ENCODE results near the gene ACSM6.

Gene ACSM6

GRCh38 chr10:95260397-95260881, 66.4 kb downstream of the ACSM6 start:
- TF ChIP-seq POLR2AphosphoS5 (IDR thresholded peaks at IDR 0.05; ENCODE audit: low read depth, low read length): no peak
- no peak for TF ChIP-seq TAF1 (IDR thresholded peaks at IDR 0.05; ENCODE audit: borderline replicate concordance, insufficient read depth, low read length)
- TF ChIP-seq FOXP2 (optimal IDR thresholded peaks at IDR 0.05; ENCODE audit: borderline replicate concordance, extremely low read depth, extremely low read length, insufficient read depth): no peak
- no peak for TF ChIP-seq REST (IDR thresholded peaks at IDR 0.05; ENCODE audit: insufficient read depth in 1 of 2, low read depth in 2 of 2, low read length in 2 of 2)
- no peak for TF ChIP-seq SIN3A (IDR thresholded peaks at IDR 0.05; ENCODE audit: borderline replicate concordance, insufficient read depth, low read length)

GRCh38 chr10:95260909-95261552, 67.0 kb downstream of the ACSM6 start:
- TF ChIP-seq SIN3A (IDR thresholded peaks at IDR 0.05; ENCODE audit: borderline replicate concordance, insufficient read depth, low read length): no peak
- TF ChIP-seq REST (IDR thresholded peaks at IDR 0.05; ENCODE audit: insufficient read depth in 1 of 2, low read depth in 2 of 2, low read length in 2 of 2): no peak
- no peak for TF ChIP-seq TAF1 (IDR thresholded peaks at IDR 0.05; ENCODE audit: borderline replicate concordance, insufficient read depth, low read length)
- TF ChIP-seq POLR2AphosphoS5 (IDR thresholded peaks at IDR 0.05; ENCODE audit: low read depth, low read length): no peak
- no peak for TF ChIP-seq FOXP2 (optimal IDR thresholded peaks at IDR 0.05; ENCODE audit: borderline replicate concordance, extremely low read depth, extremely low read length, insufficient read depth)

GRCh38 chr10:95261926-95262325, 67.9 kb downstream of the ACSM6 start:
- TF ChIP-seq TAF1 (IDR thresholded peaks at IDR 0.05; ENCODE audit: borderline replicate concordance, insufficient read depth, low read length) (no peak), REST (IDR thresholded peaks at IDR 0.05; ENCODE audit: insufficient read depth in 1 of 2, low read depth in 2 of 2, low read length in 2 of 2) (no peak), POLR2AphosphoS5 (IDR thresholded peaks at IDR 0.05; ENCODE audit: low read depth, low read length) (no peak), FOXP2 (optimal IDR thresholded peaks at IDR 0.05; ENCODE audit: borderline replicate concordance, extremely low read depth, extremely low read length, insufficient read depth) (no peak), SIN3A (IDR thresholded peaks at IDR 0.05; ENCODE audit: borderline replicate concordance, insufficient read depth, low read length) (no peak)

- TF ChIP-seq SIN3A (IDR thresholded peaks at IDR 0.05; ENCODE audit: borderline replicate concordance, insufficient read depth, low read length) (no peak), REST (IDR thresholded peaks at IDR 0.05; ENCODE audit: insufficient read depth in 1 of 2, low read depth in 2 of 2, low read length in 2 of 2) (no peak), TAF1 (IDR thresholded peaks at IDR 0.05; ENCODE audit: borderline replicate concordance, insufficient read depth, low read length) (no peak), FOXP2 (optimal IDR thresholded peaks at IDR 0.05; ENCODE audit: borderline replicate concordance, extremely low read depth, extremely low read length, insufficient read depth) (no peak), POLR2AphosphoS5 (IDR thresholded peaks at IDR 0.05; ENCODE audit: low read depth, low read length) (no peak)
These were observed 68.9 kb downstream of the ACSM6 start for GRCh38 chr10:95262763-95263518.
